RWPE2 (cell line): ENCODE data around the gene CHST14.

Experiments used
- ATAC-seq: fragments of 200-7000 bp; cut with Tn5 transposase; 3 replicates; pipeline ENCODE4 v1.9.1; 2021; ENCODE audit warnings: low read depth
- DNase-seq: peaks from one replicate; pipeline ENCODE4 v3.0.0-alpha.2; 2020; ENCODE audit warnings: low spot score
- H3K27ac ChIP-seq: fragments of 450-650 bp; 2 replicates; pipeline ENCODE4 v1.5.1; 2017; ENCODE audit warnings: mild to moderate bottlenecking; ENCODE audit not compliant: poor library complexity, severe bottlenecking
- H3K27me3 ChIP-seq: fragments of 250-450 bp; sonication (Bioruptor Pico); 2 replicates; pipeline ENCODE4 v1.5.1; 2021; ENCODE audit warnings: mild to moderate bottlenecking, moderate library complexity; ENCODE audit not compliant: insufficient read depth, poor library complexity, severe bottlenecking
- H3K36me3 ChIP-seq: fragments of 250-450 bp; sonication (Bioruptor Pico); 2 replicates; pipeline ENCODE4 v1.5.1; 2020; ENCODE audit warnings: low read depth, mild to moderate bottlenecking, moderate library complexity
- H3K4me1 ChIP-seq: fragments of 250-450 bp; sonication (Bioruptor Pico); 2 replicates; pipeline ENCODE4 v1.5.1; 2021; ENCODE audit warnings: mild to moderate bottlenecking, moderate library complexity; ENCODE audit not compliant: insufficient read depth, poor library complexity, severe bottlenecking
- H3K4me3 ChIP-seq: fragments of 250-450 bp; sonication (Bioruptor Pico); 2 replicates; pipeline ENCODE4 v1.5.1; 2021; ENCODE audit warnings: mild to moderate bottlenecking, moderate library complexity; ENCODE audit not compliant: severe bottlenecking
- H3K9me3 ChIP-seq: fragments of 250-450 bp; sonication (Bioruptor Pico); 2 replicates; pipeline ENCODE4 v1.5.1; 2021; ENCODE audit warnings: mild to moderate bottlenecking, moderate library complexity; ENCODE audit not compliant: severe bottlenecking
- TF ChIP-seq, protein P1 (sequence below): fragments of 450-650 bp; IDR thresholded peaks from one replicate; pipeline ENCODE4 v1.5.1; 2017; ENCODE audit warnings: mild to moderate bottlenecking, moderate library complexity; ENCODE audit not compliant: poor library complexity, severe bottlenecking

CHST14 gene

DNA sequence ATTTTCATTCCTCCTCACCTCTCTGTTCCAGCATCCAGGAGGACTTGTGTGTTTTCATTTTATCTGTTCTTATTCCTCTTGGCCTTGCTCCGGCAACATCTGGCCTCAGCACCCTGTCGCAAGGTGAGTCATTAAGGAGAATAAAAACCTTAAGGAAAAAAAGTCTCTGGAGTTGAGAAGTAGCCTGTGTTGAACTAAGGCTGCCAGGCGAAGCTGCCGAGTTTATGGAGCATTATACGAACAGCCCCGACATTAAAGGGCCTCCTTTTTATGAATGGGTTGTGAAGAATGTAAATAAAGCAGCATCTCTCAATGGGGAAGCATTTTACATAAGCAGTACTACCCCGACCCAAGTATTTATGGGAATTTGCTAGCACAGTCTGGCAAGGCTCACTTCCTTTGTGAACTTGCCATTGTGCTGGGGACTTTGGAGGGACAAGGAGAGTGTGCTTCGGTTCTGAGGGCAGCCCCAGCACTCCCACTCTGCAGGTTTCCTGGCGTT, 25.3 kb upstream of the CHST14 start:
- DNase-seq (no peak), ATAC-seq (0 out of 3 replicates have a peak, but pooled peaks have one; percentile 11)
- H3K4me3 ChIP-seq: no peak overlapping the region
- no peaks in the 10 kb centered on the region for H3K9me3 ChIP-seq
- no peaks in the 10 kb centered on the region for H3K36me3 ChIP-seq
- H3K27ac ChIP-seq: no peak overlapping the region
- no peaks in the 10 kb centered on the region for H3K27me3 ChIP-seq
- TF ChIP-seq, protein P1, sequence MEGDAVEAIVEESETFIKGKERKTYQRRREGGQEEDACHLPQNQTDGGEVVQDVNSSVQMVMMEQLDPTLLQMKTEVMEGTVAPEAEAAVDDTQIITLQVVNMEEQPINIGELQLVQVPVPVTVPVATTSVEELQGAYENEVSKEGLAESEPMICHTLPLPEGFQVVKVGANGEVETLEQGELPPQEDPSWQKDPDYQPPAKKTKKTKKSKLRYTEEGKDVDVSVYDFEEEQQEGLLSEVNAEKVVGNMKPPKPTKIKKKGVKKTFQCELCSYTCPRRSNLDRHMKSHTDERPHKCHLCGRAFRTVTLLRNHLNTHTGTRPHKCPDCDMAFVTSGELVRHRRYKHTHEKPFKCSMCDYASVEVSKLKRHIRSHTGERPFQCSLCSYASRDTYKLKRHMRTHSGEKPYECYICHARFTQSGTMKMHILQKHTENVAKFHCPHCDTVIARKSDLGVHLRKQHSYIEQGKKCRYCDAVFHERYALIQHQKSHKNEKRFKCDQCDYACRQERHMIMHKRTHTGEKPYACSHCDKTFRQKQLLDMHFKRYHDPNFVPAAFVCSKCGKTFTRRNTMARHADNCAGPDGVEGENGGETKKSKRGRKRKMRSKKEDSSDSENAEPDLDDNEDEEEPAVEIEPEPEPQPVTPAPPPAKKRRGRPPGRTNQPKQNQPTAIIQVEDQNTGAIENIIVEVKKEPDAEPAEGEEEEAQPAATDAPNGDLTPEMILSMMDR: no peak
- H3K4me1 ChIP-seq: peaks cover 7% of the 10 kb centered on the region

DNA sequence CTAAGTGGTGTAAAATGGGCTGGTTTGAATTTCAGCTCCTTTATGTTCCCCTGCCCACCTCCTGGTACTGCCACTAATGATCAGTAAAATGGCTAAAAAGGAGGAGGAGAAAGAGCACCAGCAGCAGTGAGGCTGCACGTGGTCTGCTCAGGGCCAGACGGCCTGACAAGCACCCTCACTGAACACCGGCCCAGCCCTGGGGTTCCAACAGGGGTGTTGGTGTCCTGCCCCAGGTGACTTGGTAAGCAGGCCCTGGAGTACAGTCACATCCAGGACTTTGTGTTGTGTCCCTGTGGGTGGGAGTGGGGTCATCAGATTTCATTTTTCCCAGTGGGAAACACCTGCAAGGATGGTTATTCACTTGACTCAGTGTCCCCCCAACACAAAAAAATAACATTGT, 24.6 kb upstream of the CHST14 start:
- no peak for ATAC-seq
- TF ChIP-seq, protein P1: no peak
- Histone ChIP-seq H3K4me3 (no peak overlapping the region), H3K27ac (no peak overlapping the region), H3K36me3 (no peaks in the 10 kb centered on the region), H3K9me3 (no peaks in the 10 kb centered on the region), H3K4me1 (peaks cover 7% of the 10 kb centered on the region), H3K27me3 (no peaks in the 10 kb centered on the region)
- DNase-seq: no peak

DNA sequence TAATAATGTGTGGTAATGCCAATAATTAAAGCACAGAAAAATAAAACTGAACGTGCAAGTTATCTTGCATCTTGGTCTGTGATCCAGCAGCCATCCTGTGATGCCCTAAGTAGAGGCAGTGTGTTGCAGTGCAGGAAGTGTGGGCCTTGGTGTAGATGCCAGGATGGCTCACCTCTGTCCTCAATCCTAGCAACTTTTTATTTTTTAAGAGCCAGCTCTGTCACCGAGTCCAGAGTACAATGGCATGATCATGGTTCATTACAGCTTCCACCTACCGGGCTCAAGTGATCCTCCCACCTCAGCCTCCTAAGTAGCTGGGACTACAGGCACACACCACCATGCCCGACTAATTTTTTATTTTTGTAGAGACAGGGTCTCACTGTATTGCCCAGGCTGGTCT, 22.4 kb upstream of the CHST14 start:
- Histone ChIP-seq H3K4me1 (peaks cover 7% of the 10 kb centered on the region), H3K36me3 (no peaks in the 10 kb centered on the region), H3K4me3 (no peak overlapping the region), H3K27ac (no peak overlapping the region), H3K27me3 (no peaks in the 10 kb centered on the region), H3K9me3 (no peaks in the 10 kb centered on the region)
- TF ChIP-seq, protein P1: no peak
- ATAC-seq: no peak
- DNase-seq: no peak

DNA sequence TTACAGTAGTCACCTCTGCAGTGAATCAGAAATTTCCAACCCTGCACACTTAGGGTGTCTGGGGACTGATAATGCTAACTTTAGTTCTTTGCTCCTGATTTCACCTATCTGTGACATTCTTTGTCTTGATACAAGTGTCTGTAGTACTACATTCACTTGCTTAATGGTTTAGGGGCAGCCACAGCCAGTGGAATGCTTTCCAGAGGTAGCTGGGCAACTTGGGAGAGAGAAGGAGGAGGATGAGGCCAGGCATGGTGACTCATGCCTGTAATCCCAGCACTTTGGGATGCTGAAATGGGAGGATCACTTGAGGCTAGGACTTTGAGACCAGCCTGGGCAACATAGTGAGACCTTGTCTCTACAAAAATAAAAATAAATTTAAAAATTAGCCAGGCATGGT, 21.5 kb upstream of the CHST14 start:
- DNase-seq: no peak
- no peak overlapping the region for H3K4me3 ChIP-seq
- TF ChIP-seq, protein P1: no peak
- no peak overlapping the region for H3K27ac ChIP-seq
- H3K9me3 ChIP-seq: no peaks in the 10 kb centered on the region
- H3K27me3 ChIP-seq: no peaks in the 10 kb centered on the region
- peaks cover 7% of the 10 kb centered on the region for H3K4me1 ChIP-seq
- ATAC-seq: peak; percentile 31; the same call in 1 of the 3 replicates
- no peaks in the 10 kb centered on the region for H3K36me3 ChIP-seq

DNA sequence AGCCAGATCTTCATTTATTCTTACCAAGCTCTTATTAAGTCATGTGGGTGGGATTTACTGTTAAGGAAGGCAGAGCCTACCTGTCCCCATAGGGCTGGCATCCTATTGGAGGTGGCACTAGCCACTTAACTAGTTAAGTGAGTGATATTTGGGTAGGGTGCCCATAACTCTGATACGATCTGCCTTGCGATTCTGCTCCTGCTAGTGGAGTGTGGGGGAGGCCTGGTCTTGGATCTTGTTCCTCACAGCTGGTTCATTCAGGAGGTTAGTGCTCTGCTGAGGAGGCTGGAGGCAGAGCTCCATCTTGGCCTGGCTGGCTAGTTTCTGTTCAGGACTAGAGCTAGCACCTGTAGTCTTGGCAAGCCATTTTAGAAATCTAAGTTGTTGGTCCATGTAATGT, 20.7 kb upstream of the CHST14 start:
- no peak overlapping the region for H3K4me3 ChIP-seq
- DNase-seq: no peak
- H3K4me1 ChIP-seq: peaks cover 14% of the 10 kb centered on the region
- no peaks in the 10 kb centered on the region for H3K27me3 ChIP-seq
- no peaks in the 10 kb centered on the region for H3K9me3 ChIP-seq
- TF ChIP-seq, protein P1: no peak
- no peak overlapping the region for H3K27ac ChIP-seq
- no peak for ATAC-seq
- no peaks in the 10 kb centered on the region for H3K36me3 ChIP-seq
